HG03460 (cell line): ENCODE measurements around the gene TXNDC17.
"Not testable (repeated sequence)": the region's sequence is repeated elsewhere in the genome, so short reads cannot be mapped to it uniquely, and the experiment has no call there.

Experiments used
- ATAC-seq: cut with Tn5 transposase; IDR thresholded peaks from one replicate; pipeline ENCODE4 v1.9.1; 2021; ENCODE audit not compliant: unreplicated experiment

Gene TXNDC17

DNA sequence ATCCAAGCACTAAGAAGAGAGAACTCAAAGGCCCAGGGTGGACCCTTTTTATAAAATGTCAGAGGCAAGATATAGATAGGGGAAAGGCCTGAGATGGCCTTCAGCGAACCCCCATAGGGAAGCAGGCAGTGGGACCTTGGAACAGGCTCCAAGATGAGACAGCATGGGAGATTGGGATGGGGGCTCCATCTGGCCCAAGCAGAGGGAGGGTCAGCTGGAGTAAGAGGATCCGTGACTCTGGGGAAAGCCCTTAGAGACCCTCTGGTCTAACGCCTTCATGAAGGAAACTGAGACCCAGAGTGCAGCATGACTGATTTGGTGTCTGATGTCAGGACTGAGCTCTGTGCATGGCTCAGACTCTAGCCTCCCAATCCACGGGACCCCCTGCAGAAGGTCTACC is 41.5 kb downstream of the TXNDC17 start:
- ATAC-seq = no peak

DNA sequence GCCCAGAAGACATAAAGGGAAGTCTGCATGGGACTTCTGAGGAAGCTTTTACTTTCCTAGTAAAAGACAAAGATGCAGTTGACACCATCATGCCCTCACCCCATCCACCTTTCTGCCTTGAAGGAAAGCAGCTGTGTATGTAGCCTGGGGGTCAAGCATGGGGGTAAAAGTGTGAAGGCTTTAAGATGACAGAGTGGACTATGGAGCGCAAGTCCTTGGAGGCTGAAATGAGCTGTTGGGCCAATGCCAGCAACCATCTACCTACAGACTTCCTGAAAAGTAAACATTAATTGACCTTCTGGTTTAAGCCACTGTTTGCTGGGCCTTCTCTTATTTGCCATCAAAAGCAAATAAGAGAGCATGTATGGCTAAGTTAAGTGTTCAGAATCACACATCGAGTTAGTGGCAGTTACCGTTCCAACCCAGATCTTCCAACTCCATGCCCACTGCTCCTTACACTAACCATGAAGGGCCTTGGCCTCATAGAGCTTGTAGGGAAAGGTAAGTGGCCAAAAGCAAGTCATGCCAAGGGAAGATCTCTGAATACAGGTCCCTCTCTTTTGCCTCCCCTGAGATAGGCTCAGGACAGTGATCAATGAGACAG is 42.3 kb downstream of the TXNDC17 start:
- ATAC-seq = no peak

DNA sequence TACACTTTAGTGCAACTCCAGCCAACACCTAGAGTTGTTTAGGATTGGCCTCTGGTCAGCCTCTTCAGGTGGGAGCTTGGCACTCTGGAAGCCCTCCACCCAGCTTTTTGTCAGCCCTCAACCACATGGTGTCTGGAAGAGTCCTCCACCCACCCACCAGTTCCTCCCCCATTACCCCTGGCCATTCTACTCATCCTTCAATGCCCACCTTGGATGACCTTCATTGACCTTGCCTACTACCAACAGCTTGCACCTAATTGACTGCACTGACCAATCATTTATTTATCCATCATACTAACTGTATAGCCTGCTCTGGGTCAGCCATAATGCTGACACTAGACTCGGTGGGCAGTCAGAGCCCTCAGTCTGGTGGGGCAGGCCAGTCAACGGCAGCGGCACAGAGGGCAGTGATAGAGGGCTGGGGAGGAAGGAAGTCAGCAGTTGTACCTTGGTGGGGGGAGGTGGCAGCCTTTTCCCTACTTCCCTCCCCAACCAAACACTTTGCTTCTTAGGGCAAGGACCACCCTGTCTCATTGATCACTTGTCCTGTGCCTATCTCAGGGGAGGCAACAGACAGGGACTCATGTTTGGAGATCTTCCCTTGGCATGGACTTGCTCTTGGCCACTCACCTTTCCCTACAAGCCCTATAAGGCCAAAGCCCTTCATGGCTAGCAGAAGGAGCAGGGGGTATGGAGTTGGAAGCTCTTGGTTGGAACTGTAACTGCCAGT is 43.0 kb downstream of the TXNDC17 start:
- no peak for ATAC-seq

DNA sequence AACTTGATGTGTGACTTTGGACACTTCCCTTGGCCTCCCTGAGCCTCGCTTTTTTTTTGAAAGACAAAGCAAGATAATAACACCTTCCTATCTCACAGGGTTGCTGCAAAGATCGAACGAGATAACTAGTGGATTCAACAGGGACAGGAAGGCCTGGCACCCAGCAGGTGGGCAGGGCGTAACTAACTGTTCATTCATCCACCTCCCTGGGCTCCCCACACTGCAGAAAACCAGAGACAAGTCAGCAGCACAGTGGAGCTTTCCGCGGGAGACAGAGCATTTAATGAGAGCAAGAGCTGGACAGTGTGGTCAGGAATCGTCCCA is 43.6 kb downstream of the TXNDC17 start:
- ATAC-seq = no peak

DNA sequence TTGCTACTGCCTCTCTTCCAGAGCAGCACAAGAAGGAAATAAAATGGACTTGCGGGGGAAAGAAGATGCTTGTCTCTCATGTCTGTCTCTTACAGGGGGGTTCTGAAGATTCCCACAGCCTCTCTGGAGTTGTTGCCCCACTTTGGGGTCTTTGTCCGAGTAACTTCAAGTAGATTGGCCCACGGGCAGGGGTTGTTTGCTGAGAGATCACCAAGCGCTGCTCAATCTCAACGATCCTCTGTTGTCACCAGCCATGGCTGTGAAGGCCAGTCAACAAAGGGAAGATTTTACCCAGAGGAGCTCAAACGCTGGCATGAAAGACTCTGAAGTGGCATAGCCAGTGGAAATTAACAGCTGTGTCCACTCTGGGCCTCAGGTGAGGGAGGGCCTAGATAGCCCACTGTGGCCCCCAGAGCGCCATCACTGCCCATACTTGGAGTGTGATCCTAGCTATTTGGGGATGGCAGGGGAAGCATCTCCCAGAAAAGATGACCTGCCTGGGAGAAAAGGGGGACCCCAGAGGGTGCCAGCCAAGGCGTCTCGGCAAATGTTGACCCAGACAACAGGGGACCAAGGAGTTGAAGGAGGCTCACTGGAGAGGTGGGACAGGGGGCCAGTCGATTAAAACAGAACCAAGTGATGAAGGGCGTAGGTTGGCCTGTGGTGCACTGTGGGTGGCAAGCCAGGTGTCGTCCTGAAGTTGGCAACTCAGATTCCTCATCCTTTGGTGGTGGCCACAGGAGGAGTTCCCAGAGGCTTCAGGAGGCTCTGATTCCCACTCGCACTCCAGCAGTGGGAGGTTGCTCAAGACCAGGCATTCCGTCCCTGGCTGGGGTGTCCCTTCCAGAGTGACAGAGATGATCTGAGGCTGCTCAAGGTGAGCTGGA is 44.3 kb downstream of the TXNDC17 start:
- ATAC-seq = no peak

DNA sequence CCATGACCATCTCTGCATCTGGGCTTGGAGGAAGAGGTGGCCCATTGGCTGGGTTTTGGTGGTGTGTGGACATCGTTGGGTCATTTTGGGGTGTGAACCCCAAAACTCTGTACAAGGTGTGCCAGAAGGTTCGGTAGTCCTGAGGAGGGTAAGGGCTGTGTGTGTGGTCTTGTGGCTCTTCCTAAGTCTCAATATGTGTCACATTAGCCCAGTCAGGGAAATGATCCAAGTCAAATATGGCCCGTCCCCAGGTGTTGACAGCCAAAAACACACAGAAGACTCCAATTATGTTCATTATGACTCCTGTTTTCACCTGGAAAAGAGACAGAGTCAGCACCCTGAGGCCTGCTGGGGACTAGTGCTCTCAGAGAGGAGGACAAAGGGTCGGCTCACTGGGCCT is 45.2 kb downstream of the TXNDC17 start:
- no peak for ATAC-seq

DNA sequence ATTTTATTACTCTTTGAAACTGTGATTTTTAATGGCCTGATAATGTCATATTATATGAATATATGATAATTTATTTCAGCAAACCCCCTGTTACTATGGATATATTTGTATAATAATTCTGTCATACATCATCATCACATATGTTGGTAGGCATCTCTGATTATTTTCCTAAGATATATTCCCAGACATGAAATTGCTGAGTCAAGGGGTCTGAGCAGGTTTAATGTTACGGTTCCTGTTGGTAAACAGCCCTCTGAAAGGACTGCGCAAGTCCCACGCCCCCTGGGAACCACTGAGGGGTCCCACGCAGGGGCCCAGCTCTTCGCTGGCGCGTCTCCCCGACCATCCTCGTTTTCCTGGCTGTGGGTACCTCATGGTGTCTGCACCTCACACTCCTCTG is 48.1 kb downstream of the TXNDC17 start:
- ATAC-seq = no peak

DNA sequence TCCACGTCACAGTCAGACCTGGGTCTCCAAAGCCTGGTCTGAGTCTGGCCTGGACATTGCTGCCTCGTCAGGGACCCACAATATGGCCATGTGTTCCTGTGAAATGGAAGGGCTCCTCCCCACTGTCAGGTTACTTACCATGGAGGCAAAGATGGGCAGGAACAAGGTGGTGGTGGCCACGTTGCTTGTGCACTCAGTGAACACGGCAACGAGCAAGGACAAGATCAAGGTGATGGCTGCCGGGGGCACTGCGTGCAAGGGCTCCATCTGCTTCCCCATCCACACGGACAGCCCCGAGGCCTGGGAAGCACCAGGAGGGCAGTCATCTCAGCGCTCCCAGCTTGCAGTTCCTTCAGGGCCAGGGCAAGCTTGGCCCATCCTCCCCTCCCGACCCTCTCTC is 49.8 kb downstream of the TXNDC17 start:
- ATAC-seq = no peak

DNA sequence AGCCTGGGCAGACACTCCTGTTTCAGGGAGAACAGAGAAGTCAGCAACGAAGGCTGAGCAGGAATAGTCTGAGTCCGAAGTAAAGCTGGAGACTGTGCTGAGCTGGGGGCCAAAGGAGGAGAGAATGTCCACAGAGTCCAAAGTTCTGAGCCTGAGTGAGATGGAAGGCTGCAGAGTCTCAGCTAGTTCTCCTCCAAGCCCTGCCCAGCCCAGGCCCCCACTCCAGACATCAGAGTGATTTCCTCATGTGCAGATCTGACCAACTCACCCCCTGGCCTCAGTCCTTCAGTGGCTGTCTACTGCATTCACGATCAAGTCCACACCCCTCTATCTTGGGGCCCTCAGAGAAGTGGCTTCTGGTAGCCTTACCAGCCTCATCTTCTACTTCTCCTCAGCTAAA is 50.7 kb downstream of the TXNDC17 start:
- ATAC-seq = no peak

DNA sequence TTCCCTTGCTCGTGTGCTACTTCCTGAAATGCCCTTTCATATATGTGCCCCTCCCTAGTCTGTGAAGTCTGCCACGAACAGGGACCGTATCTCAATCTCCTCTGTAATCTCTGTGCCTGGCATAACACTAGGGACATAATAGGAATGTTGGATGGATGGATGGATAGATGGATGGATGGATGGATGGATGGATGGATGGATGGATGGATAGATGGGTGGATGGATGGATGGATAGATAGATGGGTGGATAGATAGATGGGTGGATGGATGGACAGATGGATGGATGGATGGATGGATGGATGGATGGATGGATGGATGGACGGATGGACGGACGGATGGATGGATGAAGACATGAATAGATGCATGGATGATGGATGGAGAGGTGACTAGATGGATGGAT is 51.1 kb downstream of the TXNDC17 start:
- ATAC-seq = not testable (repeated sequence)
